Fibroblast of lung (primary cell): ENCODE measurements around the gene C1QTNF9B.
"Not testable (repeated sequence)": the region's sequence is repeated elsewhere in the genome, so short reads cannot be mapped to it uniquely, and the experiment has no call there.

ENCODE experiments used
- EZH2 ChIP-seq: IDR thresholded peaks from 2 replicates; pipeline ENCODE4 v1.5.1; 2012; ENCODE audit warnings: low read length, control low read depth, mild to moderate bottlenecking; ENCODE audit errors: missing control alignments
- TF ChIP-seq, protein P1 (sequence below), 2 donors: IDR thresholded peaks in 1 of 2; conservative IDR thresholded peaks in 1 of 2; 1 replicate in 1 of 2; 2 replicates in 1 of 2; pipeline ENCODE4 v1.5.1; 2011 to 2012; ENCODE audit warnings: low read length in 2 of 2, control low read depth in 1 of 2, inconsistent platforms in 1 of 2, low read depth in 1 of 2, mild to moderate bottlenecking in 1 of 2

DNA sequence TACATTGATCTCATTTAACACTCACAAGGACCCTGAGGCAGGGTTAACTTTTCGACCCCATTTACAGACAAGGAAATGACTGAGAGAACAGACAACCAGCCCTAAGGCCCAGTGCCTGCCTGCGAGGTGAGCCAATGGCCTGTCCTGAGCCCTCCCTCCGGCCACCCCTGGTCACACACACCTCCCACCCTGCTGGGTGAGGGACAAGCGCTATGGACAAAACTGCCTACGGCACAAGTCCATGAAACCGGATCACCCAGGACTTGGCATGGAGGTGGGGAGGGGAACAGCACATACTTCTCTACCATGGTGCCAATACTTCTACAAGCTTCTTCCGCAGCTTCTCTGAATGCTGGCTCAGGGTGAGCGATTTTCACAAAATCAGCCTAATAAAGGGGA, 15.9 kb downstream of the C1QTNF9B start:
- TF ChIP-seq, protein P1, sequence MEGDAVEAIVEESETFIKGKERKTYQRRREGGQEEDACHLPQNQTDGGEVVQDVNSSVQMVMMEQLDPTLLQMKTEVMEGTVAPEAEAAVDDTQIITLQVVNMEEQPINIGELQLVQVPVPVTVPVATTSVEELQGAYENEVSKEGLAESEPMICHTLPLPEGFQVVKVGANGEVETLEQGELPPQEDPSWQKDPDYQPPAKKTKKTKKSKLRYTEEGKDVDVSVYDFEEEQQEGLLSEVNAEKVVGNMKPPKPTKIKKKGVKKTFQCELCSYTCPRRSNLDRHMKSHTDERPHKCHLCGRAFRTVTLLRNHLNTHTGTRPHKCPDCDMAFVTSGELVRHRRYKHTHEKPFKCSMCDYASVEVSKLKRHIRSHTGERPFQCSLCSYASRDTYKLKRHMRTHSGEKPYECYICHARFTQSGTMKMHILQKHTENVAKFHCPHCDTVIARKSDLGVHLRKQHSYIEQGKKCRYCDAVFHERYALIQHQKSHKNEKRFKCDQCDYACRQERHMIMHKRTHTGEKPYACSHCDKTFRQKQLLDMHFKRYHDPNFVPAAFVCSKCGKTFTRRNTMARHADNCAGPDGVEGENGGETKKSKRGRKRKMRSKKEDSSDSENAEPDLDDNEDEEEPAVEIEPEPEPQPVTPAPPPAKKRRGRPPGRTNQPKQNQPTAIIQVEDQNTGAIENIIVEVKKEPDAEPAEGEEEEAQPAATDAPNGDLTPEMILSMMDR (conservative IDR thresholded peaks at IDR 0.05 in 1 of 2, IDR thresholded peaks at IDR 0.05 in 1 of 2; ENCODE audit: low read depth in 1 of 2, low read length in 2 of 2) = not testable (repeated sequence)
- TF ChIP-seq EZH2 = not testable (repeated sequence)
